ENCODE results near the gene UBALD1. TPM values are rescaled to one million over a fixed set of nuclear protein-coding genes. Genes with fewer than 3 reads are reported as not detected.

Gene UBALD1
- total and polyA plus RNA-seq, 4 donors: 6.6 to 43.2 (median 29.4) TPM

- TF ChIP-seq CTCF (IDR thresholded peaks at IDR 0.05; ENCODE audit: control extremely low read depth, extremely low read depth): no peak
- Histone ChIP-seq H3K36me3 (ENCODE audit: control insufficient read depth in 4 of 4, insufficient read depth in 4 of 4, low read length in 4 of 4) (peaks cover 0 to 25% (median 0%) of the 10 kb centered on the region in 4 donors), H3K9me3 (ENCODE audit: control insufficient read depth in 4 of 4, insufficient read depth in 3 of 4, low read length in 3 of 4) (no peaks in the 10 kb centered on the region), H3K4me3 (no peak overlapping the region), H3K9ac (ENCODE audit: insufficient read depth in 1 of 2, low read length in 2 of 2) (no peak overlapping the region), H3K27ac (ENCODE audit: low read depth in 1 of 2, low read length in 1 of 2) (no peak overlapping the region), H3K4me1 (ENCODE audit: control insufficient read depth in 5 of 5, insufficient read depth in 5 of 5, low read length in 5 of 5) (peaks cover 0 to 17% (median 5%) of the 10 kb centered on the region in 5 donors), H3K27me3 (ENCODE audit: control insufficient read depth in 3 of 3, insufficient read depth in 3 of 3, low read length in 2 of 3) (no peaks in the 10 kb centered on the region)
- no peak for DNase-seq
- ATAC-seq (ENCODE audit: insufficient read depth, low FRiP score): no peak
- 88 to 91% methylated on average over 44 to 45 of the region's 45 CpGs for WGBS, 2 donors
Measured at GRCh38 chr16:4609200-4610010, 5.3 kb downstream of the UBALD1 start.

DNA sequence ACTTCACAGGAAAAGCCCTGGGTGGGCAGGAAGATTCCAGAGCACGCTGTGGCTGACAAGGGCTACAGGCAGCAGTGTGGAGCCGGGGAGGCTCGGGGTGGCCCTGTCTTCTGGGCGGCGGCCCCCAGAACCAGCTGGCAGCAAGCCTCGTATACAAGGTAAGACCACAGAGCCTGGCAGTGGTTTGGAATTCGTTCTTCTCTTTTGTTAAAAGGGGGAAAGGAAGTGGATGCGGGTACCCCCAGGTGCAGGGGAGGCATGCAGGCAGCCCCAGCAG, 6.0 kb downstream of the UBALD1 start:
- Histone ChIP-seq H3K4me1 (ENCODE audit: control insufficient read depth in 5 of 5, insufficient read depth in 5 of 5, low read length in 5 of 5) (peaks cover 0 to 16% (median 5%) of the 10 kb centered on the region in 5 donors), H3K4me3 (no peak overlapping the region), H3K27ac (ENCODE audit: low read depth in 1 of 2, low read length in 1 of 2) (no peak overlapping the region), H3K36me3 (ENCODE audit: control insufficient read depth in 4 of 4, insufficient read depth in 4 of 4, low read length in 4 of 4) (peaks cover 0 to 25% (median 0%) of the 10 kb centered on the region in 4 donors), H3K9ac (ENCODE audit: insufficient read depth in 1 of 2, low read length in 2 of 2) (no peak overlapping the region), H3K27me3 (ENCODE audit: control insufficient read depth in 3 of 3, insufficient read depth in 3 of 3, low read length in 2 of 3) (no peaks in the 10 kb centered on the region), H3K9me3 (ENCODE audit: control insufficient read depth in 4 of 4, insufficient read depth in 3 of 4, low read length in 3 of 4) (no peaks in the 10 kb centered on the region)
- DNase-seq: no peak
- TF ChIP-seq CTCF (IDR thresholded peaks at IDR 0.05; ENCODE audit: control extremely low read depth, extremely low read depth): no peak
- 84 to 87% methylated on average over 8 of the region's 8 CpGs for WGBS, 2 donors
- ATAC-seq (ENCODE audit: insufficient read depth, low FRiP score): no peak

GRCh38 chr16:4607841-4608703, 6.6 kb downstream of the UBALD1 start:
- H3K4me1 ChIP-seq (ENCODE audit: control insufficient read depth in 5 of 5, insufficient read depth in 5 of 5, low read length in 5 of 5): peaks cover 0 to 11% (median 4%) of the 10 kb centered on the region in 5 donors
- H3K27me3 ChIP-seq (ENCODE audit: control insufficient read depth in 3 of 3, insufficient read depth in 3 of 3, low read length in 2 of 3): no peaks in the 10 kb centered on the region
- H3K27ac ChIP-seq (ENCODE audit: low read depth in 1 of 2, low read length in 1 of 2): no peak overlapping the region
- H3K36me3 ChIP-seq (ENCODE audit: control insufficient read depth in 4 of 4, insufficient read depth in 4 of 4, low read length in 4 of 4): peaks cover 0 to 25% (median 0%) of the 10 kb centered on the region in 4 donors
- H3K9ac ChIP-seq (ENCODE audit: insufficient read depth in 1 of 2, low read length in 2 of 2): no peak overlapping the region
- WGBS, 2 donors: 90% methylated on average over 22 of the region's 22 CpGs
- no peak overlapping the region for H3K4me3 ChIP-seq
- DNase-seq (no peak), ATAC-seq (ENCODE audit: insufficient read depth, low FRiP score) (no peak)
- H3K9me3 ChIP-seq (ENCODE audit: control insufficient read depth in 4 of 4, insufficient read depth in 3 of 4, low read length in 3 of 4): no peaks in the 10 kb centered on the region
- TF ChIP-seq CTCF (IDR thresholded peaks at IDR 0.05; ENCODE audit: control extremely low read depth, extremely low read depth): no peak
